A549 (cell line): ENCODE data around the gene BCAP31. TPM values are rescaled to one million over a fixed set of nuclear protein-coding genes. Genes with fewer than 3 reads are reported as not detected.

Experiments used
- ATAC-seq, 2 experiments: fragments of 200-7000 bp in 1 of 2; fragments of >200 bp in 1 of 2; cut with Nextera tagmentation in 1 of 2; cut with Tn5 transposase in 1 of 2; 3 replicates each; pipeline versions ENCODE4 v1.8.0 to v1.9.1; 2018 to 2020; ENCODE audit warnings: mild to moderate bottlenecking in 1 of 2, moderate library complexity in 1 of 2
- CTCF ChIA-PET: fragments of 300-600 bp; sonication (Branson Sonifier 250); formaldehyde crosslinking; extraction: SDS; loops from one replicate; lab custom pipeline; 2021; ENCODE audit warnings: antibody characterized with exemption, inconsistent platforms; lab: Yijun Ruan, JAX
- POLR2A ChIA-PET: fragments of 350-600 bp; formaldehyde crosslinking; extraction: SDS; loops from one replicate; lab custom pipeline; 2021; ENCODE audit warnings: antibody characterized with exemption, inconsistent platforms; lab: Yijun Ruan, JAX
- DNase-seq, 2 experiments: peaks; one replicate each; pipeline versions ENCODE4 v3.0.0 to v3.0.0-alpha.2; 2011 to 2016; ENCODE audit warnings: low read depth in 1 of 2, low spot score in 1 of 2
- FAIRE-seq: peaks from 2 replicates; lab custom pipeline; 2011; peaks lifted over from hg19 to GRCh38; lab: Jason Lieb, UNC
- H3K27ac ChIP-seq, 2 experiments: fragments of >200 bp; sonication (Bioruptor Twin); formaldehyde crosslinking; 3 replicates each; pipeline ENCODE4 v1.5.1; 2016 to 2017
- H3K4me1 ChIP-seq: fragments of >200 bp; sonication (Bioruptor Twin); formaldehyde crosslinking; 3 replicates; pipeline ENCODE4 v1.6.1; 2016
- H3K4me2 ChIP-seq: fragments of >200 bp; sonication (Bioruptor Twin); formaldehyde crosslinking; 3 replicates; pipeline ENCODE4 v1.6.1; 2016
- H3K4me3 ChIP-seq: fragments of >200 bp; sonication (Bioruptor Twin); formaldehyde crosslinking; 3 replicates; pipeline ENCODE4 v1.5.1; 2016
- H3K9me3 ChIP-seq: fragments of >200 bp; sonication (Bioruptor Twin); formaldehyde crosslinking; 3 replicates; pipeline ENCODE4 v1.6.1; 2016
- CBX2 ChIP-seq: fragments of 200-600 bp; sonication (generic); IDR thresholded peaks from 2 replicates; pipeline ENCODE4 v1.6.1; 2016; ENCODE audit warnings: low read depth, mild to moderate bottlenecking, borderline replicate concordance
- CBX8 ChIP-seq: fragments of 200-600 bp; sonication (generic); IDR thresholded peaks from 2 replicates; pipeline ENCODE4 v1.6.1; 2016
- EHF ChIP-seq: fragments of 250-450 bp; sonication (Bioruptor Pico); IDR thresholded peaks from 2 replicates; pipeline ENCODE4 v1.5.0; 2020; ENCODE audit warnings: mild to moderate bottlenecking
- EP300 ChIP-seq, 2 experiments: fragments of >200 bp; sonication (Bioruptor Twin); formaldehyde crosslinking; IDR thresholded peaks; 2 replicates in 1 of 2; 3 replicates in 1 of 2; pipeline ENCODE4 v1.6.1; 2016 to 2017
- ESRRA ChIP-seq: fragments of 150-350 bp; IDR thresholded peaks from 2 replicates; pipeline ENCODE4 v1.6.1; 2014; ENCODE audit warnings: mild to moderate bottlenecking, low read length, borderline replicate concordance
- FOSB ChIP-seq: fragments of 250-450 bp; sonication (Bioruptor Pico); IDR thresholded peaks from 2 replicates; pipeline ENCODE4 v1.5.0; 2020; ENCODE audit warnings: mild to moderate bottlenecking, moderate library complexity
- HDAC2 ChIP-seq: fragments of 200-600 bp; sonication (generic); IDR thresholded peaks from 2 replicates; pipeline ENCODE4 v1.6.1; 2016
- HOXA7 ChIP-seq: fragments of 250-450 bp; sonication (Bioruptor Pico); IDR thresholded peaks from 2 replicates; pipeline ENCODE4 v1.5.0; 2020; ENCODE audit warnings: mild to moderate bottlenecking, moderate library complexity
- HOXB5 ChIP-seq: fragments of 250-450 bp; sonication (Bioruptor Pico); IDR thresholded peaks from 2 replicates; pipeline ENCODE4 v1.5.0; 2020; ENCODE audit warnings: mild to moderate bottlenecking, moderate library complexity
- KDM1A ChIP-seq: fragments of 200-600 bp; sonication (generic); IDR thresholded peaks from 2 replicates; pipeline ENCODE4 v1.6.1; 2016; ENCODE audit warnings: low read depth, mild to moderate bottlenecking
- KDM5A ChIP-seq: fragments of 200-600 bp; sonication (generic); IDR thresholded peaks from 2 replicates; pipeline ENCODE4 v1.6.1; 2016; ENCODE audit warnings: antibody characterized with exemption, mild to moderate bottlenecking
- MAZ ChIP-seq: fragments of 150-350 bp; IDR thresholded peaks from 2 replicates; pipeline ENCODE4 v1.6.1; 2014; ENCODE audit warnings: antibody characterized with exemption, low read depth, low read length, borderline replicate concordance
- MYC ChIP-seq: IDR thresholded peaks from 2 replicates; pipeline ENCODE4 v1.6.1; 2012; ENCODE audit warnings: mild to moderate bottlenecking, inconsistent platforms, low read length, improper control_type of control experiment, borderline replicate concordance
- NFE2L2 ChIP-seq: fragments of 150-350 bp; conservative IDR thresholded peaks from 2 replicates; pipeline ENCODE4 v1.6.1; 2014; ENCODE audit warnings: low read length
- PHF8 ChIP-seq: fragments of 200-600 bp; sonication (generic); IDR thresholded peaks from 2 replicates; pipeline ENCODE4 v1.6.1; 2016; ENCODE audit warnings: low read depth, mild to moderate bottlenecking, antibody characterized with exemption, moderate library complexity, borderline replicate concordance
- POLR2A ChIP-seq: IDR thresholded peaks from 2 replicates; pipeline ENCODE4 v1.6.1; 2012; ENCODE audit warnings: mild to moderate bottlenecking, low read length
- RARB ChIP-seq: fragments of 250-450 bp; sonication (Bioruptor Pico); IDR thresholded peaks from 2 replicates; pipeline ENCODE4 v1.8.0; 2021; ENCODE audit warnings: mild to moderate bottlenecking, moderate library complexity
- RNF2 ChIP-seq: fragments of 200-600 bp; sonication (generic); IDR thresholded peaks from 2 replicates; pipeline ENCODE4 v1.6.1; 2016; ENCODE audit warnings: low read depth, mild to moderate bottlenecking, antibody characterized with exemption, moderate library complexity, borderline replicate concordance
- SMC3 ChIP-seq: fragments of >200 bp; sonication (Bioruptor Twin); formaldehyde crosslinking; IDR thresholded peaks from 3 replicates; pipeline ENCODE4 v1.6.1; 2018; ENCODE audit warnings: inconsistent platforms
- SREBF2 ChIP-seq: fragments of 450-650 bp; IDR thresholded peaks from 2 replicates; pipeline ENCODE4 v1.6.1; 2014; ENCODE audit warnings: mild to moderate bottlenecking, moderate library complexity
- ZC3H11A ChIP-seq: fragments of 450-650 bp; IDR thresholded peaks from 2 replicates; pipeline ENCODE4 v1.6.1; 2014; ENCODE audit warnings: antibody characterized with exemption, mild to moderate bottlenecking
- ZNF302 ChIP-seq: fragments of 250-450 bp; sonication (Bioruptor Pico); IDR thresholded peaks from 2 replicates; pipeline ENCODE4 v1.9.0; 2021; ENCODE audit warnings: inconsistent platforms, mild to moderate bottlenecking, moderate library complexity
- WGBS: methylation state at CpG from one replicate; pipeline ENCODE4 v1.1.6; 2017; ENCODE audit errors: missing lambda C conversion rate; 5-methylcytosine and 5-hydroxymethylcytosine counted together
- polyA plus RNA-seq, 4 experiments: library from polyadenylated mRNA; depleted of rRNA in 3 of 4; stranded (reverse); fragments of >200 nt; fragmentation: RNase III in 1 of 4; extraction: RNeasy Plus Mini Kit Qiagen cat#74134 plus additional on column Dnase treatment in 1 of 4; gene quantifications; 2 replicates in 3 of 4; 3 replicates in 1 of 4; pipeline ENCODE4 v1.2.3, GENCODE V29; 2011 to 2017
- TF ChIP-seq, protein P1 (sequence below): fragments of 200-600 bp; sonication (generic); IDR thresholded peaks from 2 replicates; pipeline ENCODE4 v1.6.1; 2016; ENCODE audit warnings: antibody characterized with exemption, mild to moderate bottlenecking, moderate library complexity
- TF ChIP-seq, protein P2 (sequence below): fragments of 450-650 bp; IDR thresholded peaks from 2 replicates; pipeline ENCODE4 v1.6.1; 2014; ENCODE audit warnings: antibody characterized with exemption
- TF ChIP-seq, protein P3 (sequence below): IDR thresholded peaks from 2 replicates; pipeline ENCODE4 v1.6.1; 2012; ENCODE audit warnings: low read depth, borderline replicate concordance

The BCAP31 gene
- polyA plus RNA-seq, 2 of the 4 experiments (the other 2 are of a cell fraction): 217 to 349 TPM

DNA sequence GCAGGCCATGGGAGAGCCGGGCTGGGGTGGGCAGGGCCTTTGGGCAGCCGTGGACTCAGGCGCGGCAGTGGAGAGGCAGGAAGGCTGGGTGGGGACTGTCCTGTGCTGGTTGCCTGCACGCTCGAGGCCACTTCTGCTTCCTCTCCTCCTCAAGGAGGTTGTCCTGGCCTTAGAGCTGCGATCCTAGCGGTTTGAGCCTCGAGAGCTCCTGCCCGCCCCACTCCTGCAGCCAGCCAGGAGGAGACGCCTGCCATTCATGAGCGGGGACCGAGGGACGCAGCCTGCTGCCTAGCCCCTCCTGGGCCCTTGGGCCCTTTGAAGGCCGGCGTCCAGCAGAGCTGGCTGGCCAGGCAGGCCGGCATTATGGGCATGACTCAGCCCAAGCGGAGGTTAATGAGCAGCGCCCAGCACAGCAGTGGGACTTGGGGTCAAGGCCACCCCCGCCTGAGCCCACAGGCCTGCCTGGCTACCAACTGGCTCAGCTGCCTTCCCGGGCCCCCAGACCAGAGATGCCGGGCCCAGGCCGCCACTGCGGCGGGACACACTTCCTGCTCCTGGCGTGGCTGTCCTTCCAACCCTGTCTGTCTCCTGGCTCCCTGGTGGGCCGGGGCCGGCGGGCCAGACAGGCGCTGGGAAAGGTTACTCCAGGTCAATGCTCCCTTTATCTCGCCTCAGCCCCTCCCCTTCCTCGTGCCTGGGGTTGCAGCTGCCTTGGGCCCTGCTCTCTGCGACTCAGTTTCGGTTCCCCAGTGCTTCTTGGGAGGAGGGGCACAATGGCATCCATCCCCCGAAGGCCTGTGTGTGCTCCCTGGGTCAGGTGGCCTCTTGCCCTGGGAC, 2.3 kb upstream of the BCAP31 start:
- CTCF ChIA-PET: interaction anchor here (0.8 to 1.5 kb wide), 3 partner anchors 18 to 55 kb away, joined by 3 to 6 read pairs (median 3); partner anchors contain the start of genes PLXNB3 and SRPK3
- no peaks in the 10 kb centered on the region for H3K9me3 ChIP-seq
- POLR2A ChIA-PET: no interaction called here
- H3K27ac ChIP-seq: peak overlapping the region; percentile 35 to 84; a peak in 5 of 6 replicates
- no peak for ATAC-seq
- TF ChIP-seq SREBF2 (no peak), ESRRA (no peak), FOSB (CRISPR knock-in tag) (no peak), POLR2A (no peak), CBX2 (no peak), HOXA7 (CRISPR knock-in tag) (no peak), PHF8 (no peak), NFE2L2 (no peak)
- TF ChIP-seq, protein P1, sequence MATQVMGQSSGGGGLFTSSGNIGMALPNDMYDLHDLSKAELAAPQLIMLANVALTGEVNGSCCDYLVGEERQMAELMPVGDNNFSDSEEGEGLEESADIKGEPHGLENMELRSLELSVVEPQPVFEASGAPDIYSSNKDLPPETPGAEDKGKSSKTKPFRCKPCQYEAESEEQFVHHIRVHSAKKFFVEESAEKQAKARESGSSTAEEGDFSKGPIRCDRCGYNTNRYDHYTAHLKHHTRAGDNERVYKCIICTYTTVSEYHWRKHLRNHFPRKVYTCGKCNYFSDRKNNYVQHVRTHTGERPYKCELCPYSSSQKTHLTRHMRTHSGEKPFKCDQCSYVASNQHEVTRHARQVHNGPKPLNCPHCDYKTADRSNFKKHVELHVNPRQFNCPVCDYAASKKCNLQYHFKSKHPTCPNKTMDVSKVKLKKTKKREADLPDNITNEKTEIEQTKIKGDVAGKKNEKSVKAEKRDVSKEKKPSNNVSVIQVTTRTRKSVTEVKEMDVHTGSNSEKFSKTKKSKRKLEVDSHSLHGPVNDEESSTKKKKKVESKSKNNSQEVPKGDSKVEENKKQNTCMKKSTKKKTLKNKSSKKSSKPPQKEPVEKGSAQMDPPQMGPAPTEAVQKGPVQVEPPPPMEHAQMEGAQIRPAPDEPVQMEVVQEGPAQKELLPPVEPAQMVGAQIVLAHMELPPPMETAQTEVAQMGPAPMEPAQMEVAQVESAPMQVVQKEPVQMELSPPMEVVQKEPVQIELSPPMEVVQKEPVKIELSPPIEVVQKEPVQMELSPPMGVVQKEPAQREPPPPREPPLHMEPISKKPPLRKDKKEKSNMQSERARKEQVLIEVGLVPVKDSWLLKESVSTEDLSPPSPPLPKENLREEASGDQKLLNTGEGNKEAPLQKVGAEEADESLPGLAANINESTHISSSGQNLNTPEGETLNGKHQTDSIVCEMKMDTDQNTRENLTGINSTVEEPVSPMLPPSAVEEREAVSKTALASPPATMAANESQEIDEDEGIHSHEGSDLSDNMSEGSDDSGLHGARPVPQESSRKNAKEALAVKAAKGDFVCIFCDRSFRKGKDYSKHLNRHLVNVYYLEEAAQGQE: no peak
- TF ChIP-seq, protein P2, sequence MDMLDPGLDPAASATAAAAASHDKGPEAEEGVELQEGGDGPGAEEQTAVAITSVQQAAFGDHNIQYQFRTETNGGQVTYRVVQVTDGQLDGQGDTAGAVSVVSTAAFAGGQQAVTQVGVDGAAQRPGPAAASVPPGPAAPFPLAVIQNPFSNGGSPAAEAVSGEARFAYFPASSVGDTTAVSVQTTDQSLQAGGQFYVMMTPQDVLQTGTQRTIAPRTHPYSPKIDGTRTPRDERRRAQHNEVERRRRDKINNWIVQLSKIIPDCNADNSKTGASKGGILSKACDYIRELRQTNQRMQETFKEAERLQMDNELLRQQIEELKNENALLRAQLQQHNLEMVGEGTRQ: no peak
- TF ChIP-seq, all 56 proteins: peak for 0
- DNase-seq: no peak
- 75% methylated on average over 12 of the region's 35 CpGs for WGBS
- Histone ChIP-seq H3K4me2 (peak overlapping the region; percentile 37; the same call in 2 of the 3 replicates), H3K4me3 (no peak overlapping the region), H3K4me1 (peaks cover 25% of the 10 kb centered on the region)
- no peak for FAIRE-seq

DNA sequence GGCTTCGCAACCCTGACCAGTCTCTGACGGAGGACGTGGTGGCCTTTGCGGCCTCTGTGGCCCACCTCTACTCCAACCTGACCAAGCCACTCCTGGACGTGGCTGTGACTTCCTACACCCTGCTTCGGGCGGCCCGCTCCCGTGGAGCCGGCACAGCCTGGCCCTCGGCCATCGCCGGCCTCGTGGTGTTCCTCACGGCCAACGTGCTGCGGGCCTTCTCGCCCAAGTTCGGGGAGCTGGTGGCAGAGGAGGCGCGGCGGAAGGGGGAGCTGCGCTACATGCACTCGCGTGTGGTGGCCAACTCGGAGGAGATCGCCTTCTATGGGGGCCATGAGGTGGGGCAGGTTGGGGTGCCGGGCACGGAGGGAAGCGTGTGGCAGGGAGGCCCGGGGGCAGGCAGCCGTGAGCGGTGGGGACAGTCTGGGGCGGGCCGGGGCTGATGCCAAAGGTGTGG, 1.7 kb upstream of the BCAP31 start:
- no peak overlapping the region for H3K4me3 ChIP-seq
- peak overlapping the region in 1 of 2 experiments; percentile 84; a peak in 3 of 6 replicates for H3K27ac ChIP-seq
- H3K4me1 ChIP-seq: peaks cover 25% of the 10 kb centered on the region
- POLR2A ChIA-PET: no interaction called here
- no peak overlapping the region for H3K4me2 ChIP-seq
- DNase-seq: no peak
- H3K9me3 ChIP-seq: no peaks in the 10 kb centered on the region
- TF ChIP-seq MAZ (no peak), NFE2L2 (no peak), RARB (CRISPR knock-in tag) (no peak), HDAC2 (no peak), ZNF302 (CRISPR knock-in tag) (no peak), PHF8 (no peak), EP300 (IDR thresholded peaks at IDR 0.05) (no peak), ZC3H11A (no peak), MYC (no peak), HOXB5 (CRISPR knock-in tag) (no peak), CBX8 (no peak), EHF (CRISPR knock-in tag) (no peak), KDM1A (no peak), HOXA7 (CRISPR knock-in tag) (no peak), ESRRA (no peak), KDM5A (no peak), SMC3 (no peak), RNF2 (no peak)
- TF ChIP-seq, protein P3, sequence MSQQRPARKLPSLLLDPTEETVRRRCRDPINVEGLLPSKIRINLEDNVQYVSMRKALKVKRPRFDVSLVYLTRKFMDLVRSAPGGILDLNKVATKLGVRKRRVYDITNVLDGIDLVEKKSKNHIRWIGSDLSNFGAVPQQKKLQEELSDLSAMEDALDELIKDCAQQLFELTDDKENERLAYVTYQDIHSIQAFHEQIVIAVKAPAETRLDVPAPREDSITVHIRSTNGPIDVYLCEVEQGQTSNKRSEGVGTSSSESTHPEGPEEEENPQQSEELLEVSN: no peak
- TF ChIP-seq, protein P1: no peak
- no peak for FAIRE-seq
- 97% methylated on average over 9 of the region's 35 CpGs for WGBS
- ATAC-seq: no peak
- CTCF ChIA-PET: interaction anchor here (0.8 to 1.5 kb wide), 3 partner anchors 18 to 56 kb away, joined by 3 to 6 read pairs (median 3); partner anchors contain the start of genes PLXNB3 and SRPK3
